Renal cortex interstitium (tissue), 11 donors: ENCODE measurements around the gene SRGAP3. TPM values are rescaled to one million over a fixed set of nuclear protein-coding genes. Genes with fewer than 3 reads are reported as not detected.

Experiments used
- DNase-seq, 11 donors: peaks; one replicate each; pipeline ENCODE4 v3.0.0-alpha.2; 2013; ENCODE audit warnings: low read depth in 9 of 11, low spot score in 4 of 11; ENCODE audit errors: extremely low read depth in 1 of 11
- polyA plus RNA-seq, 3 donors: library from polyadenylated mRNA; unstranded; fragments of 120-200 nt; gene quantifications; one replicate each; pipeline ENCODE4 v1.2.1, GENCODE V29; 2013; ENCODE audit not compliant: insufficient read length in 3 of 3

The SRGAP3 gene
- polyA plus RNA-seq, 3 donors, result 15.0 to 28.4 (median 16.2) TPM

GRCh38 chr3:9208605-9209152 is 40.8 kb downstream of the SRGAP3 start:
- DNase-seq, result no peak

- no peak for DNase-seq
These were observed 42.2 kb downstream of the SRGAP3 start for GRCh38 chr3:9207116-9207763.

- no peak for DNase-seq
These were observed 43.2 kb downstream of the SRGAP3 start for GRCh38 chr3:9206287-9206686.

- DNase-seq, result no peak
These were observed 43.9 kb downstream of the SRGAP3 start for GRCh38 chr3:9205345-9206143.

- DNase-seq, result no peak
These were observed 45.0 kb downstream of the SRGAP3 start for GRCh38 chr3:9204253-9204992.

DNA sequence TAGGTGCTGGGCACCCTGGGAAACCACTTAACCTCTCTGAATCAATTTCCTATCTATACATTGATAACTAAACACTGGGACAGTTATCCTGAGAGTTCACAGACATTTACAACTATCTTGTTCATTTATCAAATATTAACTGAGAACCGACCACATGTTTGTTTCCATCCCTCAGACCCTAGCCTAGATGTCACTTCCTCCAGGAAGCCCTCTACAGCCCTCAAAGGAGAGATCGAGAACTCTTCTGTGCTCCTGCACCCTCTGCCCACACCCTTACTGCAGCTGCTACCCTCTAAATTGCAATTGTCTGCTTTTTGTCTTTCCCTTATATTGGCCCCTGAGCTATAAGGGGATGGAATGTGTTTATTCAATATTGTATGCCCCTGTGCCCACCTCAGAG is 46.1 kb downstream of the SRGAP3 start:
- no peak for DNase-seq

GRCh38 chr3:9202546-9202945 is 46.9 kb downstream of the SRGAP3 start:
- DNase-seq, result no peak

DNA sequence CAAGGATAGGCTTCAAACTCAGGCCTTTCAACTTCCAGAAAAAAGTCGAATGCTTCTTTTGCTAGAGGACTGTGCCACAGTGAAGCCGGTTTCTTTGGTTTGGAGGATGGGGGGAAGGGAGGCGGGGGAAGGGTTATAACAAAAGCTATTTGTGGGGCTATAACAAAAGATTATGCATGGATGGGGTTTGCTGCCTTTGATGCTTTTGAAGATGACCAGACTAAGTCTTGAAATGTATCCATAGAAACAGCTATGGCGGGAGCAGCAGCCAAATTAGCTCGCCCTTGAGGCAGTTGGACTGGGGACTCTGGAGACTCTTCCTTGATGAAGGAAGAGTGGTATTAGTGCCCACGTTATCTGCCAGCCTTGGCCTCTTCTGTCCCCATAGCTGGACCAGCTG is 47.5 kb downstream of the SRGAP3 start:
- DNase-seq, result no peak

DNA sequence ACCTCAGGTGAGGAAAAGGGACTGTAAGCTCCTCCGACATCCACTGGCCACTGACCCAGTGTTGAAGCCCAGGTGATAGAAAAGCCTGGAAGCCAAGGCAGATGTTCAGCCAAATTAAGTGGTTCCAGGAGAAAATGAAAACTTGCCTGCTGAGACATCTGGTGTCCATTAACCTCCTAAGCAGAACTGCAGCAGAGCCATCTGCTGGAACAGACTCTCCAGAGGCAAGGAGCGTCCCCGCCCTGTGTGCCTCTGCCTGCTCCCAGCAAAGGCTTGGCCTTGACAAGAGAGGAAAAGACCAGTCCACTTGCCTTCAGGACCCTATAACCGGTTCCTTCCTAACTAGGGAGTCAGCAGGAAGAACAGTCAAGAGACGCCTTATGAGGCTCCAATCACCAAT is 48.2 kb downstream of the SRGAP3 start:
- no peak for DNase-seq

DNA sequence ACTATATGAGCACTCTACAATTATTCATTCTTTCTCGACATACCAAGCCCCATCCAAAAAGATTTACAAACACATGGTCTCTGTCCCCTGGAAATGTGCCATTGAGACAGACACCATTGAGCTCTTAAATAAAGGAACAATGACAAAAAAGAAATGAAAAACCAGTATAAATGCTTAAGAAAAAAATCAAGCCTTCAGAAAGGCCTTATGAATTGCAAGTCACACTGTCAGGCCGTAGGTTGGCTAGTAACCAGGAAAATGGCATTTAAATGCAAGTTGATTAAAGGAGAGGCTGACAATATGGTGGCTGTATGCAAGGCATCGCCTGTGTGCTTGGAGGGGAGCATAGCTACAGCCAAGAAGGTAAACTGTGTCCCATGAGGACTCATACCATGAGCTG is 49.7 kb downstream of the SRGAP3 start:
- no peak for DNase-seq

DNA sequence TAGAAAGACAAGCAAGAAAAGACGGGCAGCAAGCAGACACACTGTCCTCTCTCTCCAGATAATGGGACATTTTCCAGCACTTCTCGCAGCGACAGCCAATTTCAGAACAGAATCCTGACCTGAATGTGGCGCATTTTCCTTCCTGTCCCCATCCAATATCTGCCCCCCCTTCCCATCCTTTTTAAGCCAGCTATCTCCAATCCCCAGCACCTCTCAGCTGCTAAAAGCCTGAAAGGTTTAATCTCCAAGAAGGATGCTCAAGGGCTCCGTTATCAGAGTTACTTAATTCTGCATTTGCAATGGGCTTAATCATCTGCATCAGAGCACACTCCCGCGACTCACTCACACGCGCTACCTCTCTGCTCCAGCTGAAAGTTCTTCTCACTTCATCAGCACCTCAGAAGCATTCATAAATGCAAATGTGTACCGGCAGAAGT is 50.5 kb downstream of the SRGAP3 start:
- no peak for DNase-seq

GRCh38 chr3:9198261-9198660 is 51.2 kb downstream of the SRGAP3 start:
- no peak for DNase-seq

DNA sequence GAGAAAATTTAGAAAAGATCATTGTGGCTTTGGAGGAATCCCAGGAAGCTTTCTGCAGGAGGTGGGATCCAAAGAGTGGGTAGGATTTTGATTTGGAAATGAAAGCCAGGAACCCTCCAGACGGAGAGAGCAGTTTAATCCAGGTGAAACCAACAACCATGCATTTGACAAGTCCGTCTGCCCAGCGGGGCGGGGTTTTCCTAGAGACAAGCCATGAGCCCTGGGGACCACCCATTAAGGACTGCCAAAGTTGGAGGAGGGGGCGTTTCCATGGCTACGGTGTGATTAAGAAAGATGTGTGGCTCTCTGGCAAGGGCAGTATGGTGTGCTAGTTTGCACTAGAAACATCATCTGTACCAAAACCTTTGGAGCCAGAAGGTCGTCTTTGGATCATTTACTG is 53.4 kb downstream of the SRGAP3 start:
- peak in 7 of 11 donors; percentile 48 to 72 (median 62) for DNase-seq

GRCh38 chr3:9195390-9195789 is 54.1 kb downstream of the SRGAP3 start:
- DNase-seq, result no peak

GRCh38 chr3:9194509-9195184 is 54.8 kb downstream of the SRGAP3 start:
- DNase-seq, result no peak

GRCh38 chr3:9193633-9194195 is 55.7 kb downstream of the SRGAP3 start:
- no peak for DNase-seq

GRCh38 chr3:9193211-9193610 is 56.2 kb downstream of the SRGAP3 start:
- no peak for DNase-seq

GRCh38 chr3:9192248-9193025 is 57.0 kb downstream of the SRGAP3 start:
- DNase-seq, result no peak
